Measurements from ENCODE around the gene SH3RF3.

Gene SH3RF3

DNA sequence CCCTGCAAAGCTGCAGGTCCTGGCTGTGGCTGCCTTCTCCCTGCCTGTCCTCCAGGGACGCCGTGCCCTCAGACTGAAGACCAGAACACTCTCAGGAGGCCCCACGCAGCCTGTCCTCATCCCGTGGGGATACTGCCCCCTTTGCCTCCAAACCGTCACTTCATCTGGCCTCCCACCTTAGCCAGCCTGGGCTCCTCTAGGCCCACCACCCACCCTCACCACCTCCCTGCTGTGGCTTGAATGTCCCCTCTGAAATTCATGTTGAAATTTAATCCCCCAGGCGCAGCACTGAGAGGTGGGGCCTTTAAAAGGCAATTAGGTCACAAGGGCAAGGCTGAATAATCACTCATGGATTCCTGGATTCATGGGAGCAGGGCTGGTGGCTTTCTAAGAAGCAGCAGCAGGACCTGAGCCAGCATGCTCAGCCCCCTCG lies 286.6 kb downstream of the SH3RF3 start:
- no peak overlapping the region for H3K4me3 ChIP-seq (ENCODE audit: low read depth, low read length)
- TF ChIP-seq POLR2A (IDR thresholded peaks at IDR 0.05; ENCODE audit: extremely low read depth, insufficient read length) (no peak), MYC (IDR thresholded peaks at IDR 0.05; ENCODE audit: low read depth, low read length) (no peak), MAX (IDR thresholded peaks at IDR 0.05; ENCODE audit: low read depth, low read length) (no peak)
- TF ChIP-seq, protein P1, sequence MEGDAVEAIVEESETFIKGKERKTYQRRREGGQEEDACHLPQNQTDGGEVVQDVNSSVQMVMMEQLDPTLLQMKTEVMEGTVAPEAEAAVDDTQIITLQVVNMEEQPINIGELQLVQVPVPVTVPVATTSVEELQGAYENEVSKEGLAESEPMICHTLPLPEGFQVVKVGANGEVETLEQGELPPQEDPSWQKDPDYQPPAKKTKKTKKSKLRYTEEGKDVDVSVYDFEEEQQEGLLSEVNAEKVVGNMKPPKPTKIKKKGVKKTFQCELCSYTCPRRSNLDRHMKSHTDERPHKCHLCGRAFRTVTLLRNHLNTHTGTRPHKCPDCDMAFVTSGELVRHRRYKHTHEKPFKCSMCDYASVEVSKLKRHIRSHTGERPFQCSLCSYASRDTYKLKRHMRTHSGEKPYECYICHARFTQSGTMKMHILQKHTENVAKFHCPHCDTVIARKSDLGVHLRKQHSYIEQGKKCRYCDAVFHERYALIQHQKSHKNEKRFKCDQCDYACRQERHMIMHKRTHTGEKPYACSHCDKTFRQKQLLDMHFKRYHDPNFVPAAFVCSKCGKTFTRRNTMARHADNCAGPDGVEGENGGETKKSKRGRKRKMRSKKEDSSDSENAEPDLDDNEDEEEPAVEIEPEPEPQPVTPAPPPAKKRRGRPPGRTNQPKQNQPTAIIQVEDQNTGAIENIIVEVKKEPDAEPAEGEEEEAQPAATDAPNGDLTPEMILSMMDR (IDR thresholded peaks at IDR 0.05; ENCODE audit: low read depth, low read length) = no peak
- DNase-seq (ENCODE audit: low read depth) = no peak

GRCh38 chr2:109417701-109418335 lies 288.8 kb downstream of the SH3RF3 start:
- H3K4me3 ChIP-seq (ENCODE audit: low read depth, low read length) = no peak overlapping the region
- no peak for DNase-seq (ENCODE audit: low read depth)
- TF ChIP-seq MYC (IDR thresholded peaks at IDR 0.05; ENCODE audit: low read depth, low read length) (no peak), POLR2A (IDR thresholded peaks at IDR 0.05; ENCODE audit: extremely low read depth, insufficient read length) (no peak), MAX (IDR thresholded peaks at IDR 0.05; ENCODE audit: low read depth, low read length) (no peak)
- TF ChIP-seq, protein P1 (IDR thresholded peaks at IDR 0.05; ENCODE audit: low read depth, low read length) = no peak

DNA sequence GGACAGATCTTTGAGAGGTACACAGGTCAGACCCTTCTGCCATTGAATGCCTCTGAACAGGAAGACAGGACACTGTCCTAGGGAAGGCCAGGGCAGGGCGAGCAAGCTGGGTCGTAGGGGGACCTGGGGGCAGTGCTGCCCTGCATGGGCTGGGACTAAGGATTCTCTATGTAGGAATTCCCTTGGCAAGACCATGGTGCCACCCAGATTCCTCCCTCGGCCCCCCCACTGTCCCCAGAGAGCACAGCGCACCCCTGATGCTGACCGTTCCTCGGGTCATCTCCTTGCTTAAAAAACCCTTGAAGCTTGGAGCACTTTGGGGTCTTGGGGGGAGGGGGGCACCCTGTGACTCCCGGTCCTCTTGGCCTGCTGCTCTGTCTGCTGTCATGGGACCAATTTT lies 289.7 kb downstream of the SH3RF3 start:
- no peak for DNase-seq (ENCODE audit: low read depth)
- no peak overlapping the region for H3K4me3 ChIP-seq (ENCODE audit: low read depth, low read length)
- TF ChIP-seq POLR2A (IDR thresholded peaks at IDR 0.05; ENCODE audit: extremely low read depth, insufficient read length) (no peak), MYC (IDR thresholded peaks at IDR 0.05; ENCODE audit: low read depth, low read length) (no peak), MAX (IDR thresholded peaks at IDR 0.05; ENCODE audit: low read depth, low read length) (no peak)
- TF ChIP-seq, protein P1 (IDR thresholded peaks at IDR 0.05; ENCODE audit: low read depth, low read length) = no peak

- H3K4me3 ChIP-seq (ENCODE audit: low read depth, low read length) = no peak overlapping the region
- DNase-seq (ENCODE audit: low read depth) = no peak
- TF ChIP-seq MYC (IDR thresholded peaks at IDR 0.05; ENCODE audit: low read depth, low read length) (no peak), MAX (IDR thresholded peaks at IDR 0.05; ENCODE audit: low read depth, low read length) (no peak), POLR2A (IDR thresholded peaks at IDR 0.05; ENCODE audit: extremely low read depth, insufficient read length) (no peak)
- TF ChIP-seq, protein P1 (IDR thresholded peaks at IDR 0.05; ENCODE audit: low read depth, low read length) = no peak
Observed at GRCh38 chr2:109419171-109419756, 290.3 kb downstream of the SH3RF3 start.

DNA sequence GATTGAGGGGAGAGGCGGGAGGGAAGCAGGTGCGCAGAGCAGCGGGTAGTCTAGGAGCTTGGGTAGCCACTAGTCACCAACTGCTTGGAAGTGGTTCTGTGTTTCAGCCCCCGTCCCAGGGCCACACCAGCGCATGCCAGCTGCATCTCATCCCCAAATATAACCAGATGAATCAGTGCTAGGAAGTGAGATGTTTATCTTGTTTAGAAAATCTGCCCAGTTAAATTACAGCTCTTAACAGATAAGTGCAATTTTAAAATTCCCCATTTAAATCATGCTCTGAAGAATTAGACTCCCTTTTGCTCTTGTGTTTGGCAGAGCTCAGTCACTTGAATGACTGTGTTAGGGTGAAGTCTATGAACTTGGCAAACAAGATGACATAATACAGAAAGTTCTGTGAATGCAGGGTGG lies 291.0 kb downstream of the SH3RF3 start:
- H3K4me3 ChIP-seq (ENCODE audit: low read depth, low read length) = no peak overlapping the region
- no peak for DNase-seq (ENCODE audit: low read depth)
- TF ChIP-seq MYC (IDR thresholded peaks at IDR 0.05; ENCODE audit: low read depth, low read length) (no peak), MAX (IDR thresholded peaks at IDR 0.05; ENCODE audit: low read depth, low read length) (no peak), POLR2A (IDR thresholded peaks at IDR 0.05; ENCODE audit: extremely low read depth, insufficient read length) (no peak)
- TF ChIP-seq, protein P1 (IDR thresholded peaks at IDR 0.05; ENCODE audit: low read depth, low read length) = no peak

Data from NB4 (cell line).